Mucosa of descending colon (tissue), 3 donors: ENCODE results near the gene EIF2AK3. TPM values are rescaled to one million over a fixed set of nuclear protein-coding genes. Genes with fewer than 3 reads are reported as not detected.
"Not testable (repeated sequence)": the region's sequence is repeated elsewhere in the genome, so short reads cannot be mapped to it uniquely, and the experiment has no call there.

Experiments used
- ATAC-seq: fragments of 200-7000 bp; cut with Tn5 transposase; one replicate; pipeline ENCODE4 v1.9.1; 2020; ENCODE audit warnings: mild to moderate bottlenecking, moderate library complexity
- DNase-seq, 3 donors: peaks; one replicate each; pipeline ENCODE4 v3.0.0-alpha.2; 2020
- H3K36me3 ChIP-seq: fragments of 200-600 bp; one replicate; pipeline ENCODE4 v1.8.0; 2021; ENCODE audit warnings: low read depth, mild to moderate bottlenecking
- H3K4me1 ChIP-seq: fragments of 200-600 bp; one replicate; pipeline ENCODE4 v1.8.0; 2021; ENCODE audit warnings: low read depth, mild to moderate bottlenecking
- H3K4me3 ChIP-seq: fragments of 200-600 bp; one replicate; pipeline ENCODE4 v1.8.0; 2021; ENCODE audit warnings: mild to moderate bottlenecking
- H3K9me3 ChIP-seq: fragments of 200-600 bp; one replicate; pipeline ENCODE4 v1.8.0; 2021; ENCODE audit warnings: mild to moderate bottlenecking
- CTCF ChIP-seq: fragments of 200-600 bp; IDR thresholded peaks from one replicate; pipeline ENCODE4 v1.8.0; 2022; ENCODE audit warnings: antibody characterized with exemption, mild to moderate bottlenecking
- intact Hi-C, 2 donors: fragments of 100-400 bp; cut with DNase I in 1 of 2; cut with micrococcal nuclease in 1 of 2; formaldehyde crosslinking; loops; one replicate each; pipeline versions ENCODE4 v1.11.0 to v1.11.1; 2022; cut with DNase I, micrococcal nuclease
- total RNA-seq, 3 donors: library from RNA; stranded (reverse); fragmentation: NEBNext Ultra II Directional in 2 of 3; extraction: Animal tissue kit (Norgen Biotek cat#: 25700) in 2 of 3; gene quantifications; one replicate each; pipeline versions ENCODE4 v1.2.1 to v1.2.4, GENCODE V29; 2021 to 2023
- donor health status: DM: no; HTN: no; CAD: no; lungs with moderate emphysema.
- donor health status: DM: no; HTN: no; CAD: no.
- donor health status: DM: no; HTN: yes; CAD: no.

EIF2AK3 gene
- total RNA-seq, 3 donors from 2014 or later: 20.4 to 31.6 (median 30.4) TPM

DNA sequence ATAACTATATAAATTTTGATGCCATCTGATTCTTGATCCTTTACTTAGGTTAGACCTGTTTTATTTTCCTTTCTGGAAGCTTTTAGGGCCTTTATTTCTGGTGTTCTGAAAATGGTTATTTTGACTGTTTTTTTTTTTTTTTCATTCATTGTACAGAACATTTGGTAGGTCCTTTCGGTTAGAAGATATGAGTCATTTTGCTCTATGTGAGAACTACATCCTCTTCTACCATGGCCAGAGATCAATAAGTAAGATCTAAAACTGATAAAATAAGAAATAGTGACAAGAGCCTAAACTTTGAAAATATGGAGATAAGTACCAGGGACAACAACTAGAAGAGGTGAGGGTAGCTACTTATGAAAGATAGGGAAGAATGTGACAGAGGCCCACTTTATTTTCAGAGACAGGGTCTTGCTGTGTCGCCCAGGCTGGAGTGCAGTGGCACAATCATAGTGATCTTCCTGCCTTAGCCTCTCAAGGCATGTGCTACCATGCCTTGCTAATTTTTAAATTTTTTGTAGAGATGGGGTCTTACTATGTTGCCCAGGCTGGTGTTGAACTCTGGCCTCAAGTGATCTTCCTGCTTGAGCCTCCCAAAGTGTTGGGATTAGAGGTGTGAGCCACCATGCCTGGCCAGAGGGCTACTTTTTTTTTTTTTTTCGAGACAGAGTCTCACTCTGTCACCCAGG is 66.5 kb downstream of the EIF2AK3 start:
- no peaks in the 10 kb centered on the region for H3K9me3 ChIP-seq
- no peak for TF ChIP-seq CTCF
- no peaks in the 10 kb centered on the region for H3K4me1 ChIP-seq
- intact Hi-C loops: no loop called here
- DNase-seq (no peak), ATAC-seq (no peak)
- H3K36me3 ChIP-seq: no peaks in the 10 kb centered on the region
- H3K4me3 ChIP-seq: no peak overlapping the region

DNA sequence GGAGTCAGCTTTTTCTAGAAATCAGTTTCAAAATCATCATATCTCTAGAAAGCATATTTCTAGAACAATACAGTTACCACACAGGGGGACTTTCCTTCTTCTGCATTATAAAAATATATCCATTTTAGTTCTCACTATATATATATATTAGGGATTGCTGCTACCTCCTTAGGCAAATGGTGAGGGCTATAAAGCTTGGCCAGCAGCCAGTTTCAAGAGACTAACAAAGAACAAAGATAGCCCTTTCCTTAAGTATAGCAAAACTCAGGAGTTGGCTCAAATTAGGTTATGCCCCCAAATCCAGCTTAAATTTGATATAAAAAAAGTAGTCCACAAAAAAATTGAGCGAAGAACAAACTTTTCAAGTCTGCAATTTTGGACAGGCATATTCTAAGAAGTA is 70.0 kb downstream of the EIF2AK3 start:
- no peak for TF ChIP-seq CTCF
- no peaks in the 10 kb centered on the region for H3K36me3 ChIP-seq
- DNase-seq (peak in 1 of 3 donors; percentile 50), ATAC-seq (no peak)
- no peaks in the 10 kb centered on the region for H3K9me3 ChIP-seq
- intact Hi-C loops: no loop called here
- no peaks in the 10 kb centered on the region for H3K4me1 ChIP-seq
- H3K4me3 ChIP-seq: no peak overlapping the region

- no peak for TF ChIP-seq CTCF
- Histone ChIP-seq H3K4me3 (no peak overlapping the region), H3K4me1 (no peaks in the 10 kb centered on the region), H3K9me3 (no peaks in the 10 kb centered on the region), H3K36me3 (no peaks in the 10 kb centered on the region)
- DNase-seq (peak in 1 of 3 donors; percentile 3), ATAC-seq (no peak)
- intact Hi-C loops: no loop called here
These were observed 71.2 kb downstream of the EIF2AK3 start for GRCh38 chr2:88556026-88556425.

GRCh38 chr2:88554189-88554588 is 73.1 kb downstream of the EIF2AK3 start:
- no peaks in the 10 kb centered on the region for H3K9me3 ChIP-seq
- H3K36me3 ChIP-seq: no peaks in the 10 kb centered on the region
- no peak overlapping the region for H3K4me3 ChIP-seq
- H3K4me1 ChIP-seq: no peaks in the 10 kb centered on the region
- no peak for TF ChIP-seq CTCF
- ATAC-seq (no peak), DNase-seq (no peak)
- intact Hi-C loops: no loop called here

DNA sequence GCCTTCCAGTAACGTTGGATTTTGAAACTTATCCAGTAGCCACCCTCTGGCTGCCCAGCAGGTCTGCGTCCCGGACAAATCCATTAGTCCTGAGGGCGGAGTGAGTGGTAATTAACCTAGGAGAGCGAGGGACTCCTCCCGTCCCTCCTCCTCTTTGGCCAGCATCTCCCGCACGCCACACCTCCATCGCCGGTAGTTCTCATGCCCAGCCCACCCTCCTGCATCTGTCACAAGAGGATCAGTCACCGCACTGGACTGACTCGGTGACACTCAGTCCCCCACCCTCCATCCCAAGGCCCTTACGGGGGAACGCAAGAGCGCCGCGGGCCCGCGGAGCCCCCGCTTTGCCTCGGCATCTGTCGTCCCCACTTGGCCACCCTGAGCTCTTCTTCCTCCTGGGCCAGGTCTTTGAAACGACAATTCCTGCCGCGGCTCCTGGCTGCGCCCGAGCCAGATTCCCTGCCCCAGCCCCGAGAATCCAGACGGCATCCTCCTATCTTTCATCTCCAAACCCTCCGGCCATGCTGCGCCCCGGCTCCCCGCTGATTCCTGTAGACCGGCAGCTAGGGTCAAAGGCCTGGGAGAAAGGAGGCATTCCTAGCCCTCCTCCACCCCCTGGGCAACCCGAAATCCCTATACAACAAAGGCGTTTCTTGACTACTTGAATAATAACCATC is 77.5 kb downstream of the EIF2AK3 start:
- H3K4me1 ChIP-seq: no peaks in the 10 kb centered on the region
- H3K36me3 ChIP-seq: no peaks in the 10 kb centered on the region
- no peak overlapping the region for H3K4me3 ChIP-seq
- TF ChIP-seq CTCF: no peak
- no peaks in the 10 kb centered on the region for H3K9me3 ChIP-seq
- intact Hi-C loops: no loop called here
- DNase-seq (no peak), ATAC-seq (no peak)

DNA sequence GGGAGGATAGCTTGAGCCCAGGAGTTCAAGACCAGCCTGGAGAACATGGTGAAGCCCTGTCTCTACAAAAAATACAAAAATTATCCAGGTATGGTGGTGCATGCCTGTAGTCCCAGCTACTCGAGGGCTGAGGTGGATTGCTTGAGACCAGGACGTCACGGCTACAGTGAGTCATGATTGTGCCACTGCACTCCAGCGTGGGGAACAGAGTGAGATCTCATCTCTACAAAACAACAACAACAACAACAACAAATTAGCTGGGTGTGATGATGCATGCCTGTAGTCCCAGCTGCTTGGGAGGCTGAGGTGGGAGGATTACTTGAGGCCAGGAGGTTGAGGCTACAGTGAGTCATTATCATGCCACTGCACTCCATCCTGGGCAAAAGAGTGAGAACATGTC is 81.0 kb downstream of the EIF2AK3 start:
- ATAC-seq, H3K4me3 ChIP-seq, H3K36me3 ChIP-seq, intact Hi-C loops, H3K4me1 ChIP-seq, DNase-seq, H3K9me3 ChIP-seq: not testable (repeated sequence)
